Measurements from ENCODE around the gene TMEM156. TPM values are rescaled to one million over a fixed set of nuclear protein-coding genes. Genes with fewer than 3 reads are reported as not detected.
"Not testable (repeated sequence)": the region's sequence is repeated elsewhere in the genome, so short reads cannot be mapped to it uniquely, and the experiment has no call there.

The TMEM156 gene
- total and polyA plus RNA-seq, 5 donors, result 0.12 to 0.14 TPM; not detected in 3

DNA sequence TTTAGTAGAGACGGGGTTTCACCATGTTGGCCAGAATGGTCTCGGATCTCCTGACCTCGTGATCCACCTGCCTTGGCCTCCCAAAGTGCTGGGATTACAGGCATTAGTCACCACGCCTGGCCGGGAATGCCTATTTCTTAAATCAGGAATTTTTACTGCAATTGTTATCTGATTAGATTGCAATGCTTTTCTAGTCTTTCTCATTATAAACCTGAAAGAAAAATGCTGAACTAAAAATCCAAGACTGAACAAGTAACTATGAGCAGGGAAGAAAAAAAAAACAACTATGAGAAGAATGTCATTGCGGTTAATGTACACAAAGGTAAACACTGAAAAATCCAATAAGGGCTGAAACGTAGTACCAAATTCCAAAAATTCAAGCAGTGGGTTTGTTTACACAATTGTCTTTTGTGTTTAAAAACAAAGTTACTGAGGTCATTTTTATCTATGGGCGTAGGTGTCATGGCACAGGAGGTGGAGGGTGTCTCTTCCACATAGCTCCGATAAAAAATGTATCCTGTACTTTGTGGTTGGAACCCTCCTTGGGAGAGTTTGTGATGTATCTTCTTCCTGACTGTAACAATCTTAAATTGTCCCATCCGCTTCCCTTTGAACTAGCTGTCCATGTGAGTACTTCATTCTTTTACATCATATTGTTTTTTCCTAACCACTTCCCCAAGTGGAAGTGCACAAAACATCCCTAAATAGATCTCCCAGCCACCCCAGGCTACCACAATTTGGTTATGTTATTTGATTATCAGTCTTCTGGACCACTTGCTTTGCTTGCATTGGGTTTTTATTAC is 11.1 kb upstream of the TMEM156 start:
- 63% methylated on average over 10 of the region's 10 CpGs for WGBS
- peak in 1 of 2 donors; percentile 34 for ATAC-seq
- Histone ChIP-seq H3K9me3 (ENCODE audit: control insufficient read depth, low read length) (no peaks in the 10 kb centered on the region), H3K27ac (ENCODE audit: low read length) (peak overlapping the region; percentile 62), H3K27me3 (ENCODE audit: control insufficient read depth, insufficient read depth) (no peaks in the 10 kb centered on the region), H3K4me1 (ENCODE audit: control insufficient read depth, insufficient read depth, low read length) (no peaks in the 10 kb centered on the region), H3K4me3 (ENCODE audit: low read length) (peak overlapping the region; percentile 22)
- DNase-seq, result no peak
- intact Hi-C loops (cut with DNase I), result no loop called here

DNA sequence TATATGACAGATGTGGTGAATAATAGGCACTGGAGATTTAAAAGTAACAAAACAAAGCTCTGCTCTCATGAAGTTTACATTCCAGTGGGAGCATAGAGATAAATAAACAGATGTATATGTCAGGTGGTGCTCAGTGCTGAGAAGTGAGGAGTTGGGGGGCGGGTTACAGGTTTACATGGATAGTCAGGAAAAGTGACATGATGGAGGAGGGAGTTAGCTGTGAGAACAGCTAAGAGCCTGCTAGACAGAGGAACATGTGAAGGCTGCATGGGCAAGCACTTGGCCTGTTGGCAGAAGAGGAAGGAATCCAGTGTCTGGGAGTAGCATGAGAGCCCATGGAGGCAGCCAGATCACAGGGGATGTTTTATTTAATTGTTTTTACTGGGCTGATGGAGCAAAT is 10.2 kb upstream of the TMEM156 start:
- intact Hi-C loops (cut with DNase I), result no loop called here
- H3K27ac ChIP-seq (ENCODE audit: low read length), result peak overlapping the region; percentile 6
- no peaks in the 10 kb centered on the region for H3K27me3 ChIP-seq (ENCODE audit: control insufficient read depth, insufficient read depth)
- DNase-seq, result no peak
- no peaks in the 10 kb centered on the region for H3K9me3 ChIP-seq (ENCODE audit: control insufficient read depth, low read length)
- no peak overlapping the region for H3K4me3 ChIP-seq (ENCODE audit: low read length)
- no peaks in the 10 kb centered on the region for H3K4me1 ChIP-seq (ENCODE audit: control insufficient read depth, insufficient read depth, low read length)
- WGBS, result 92% methylated on average over 1 of the region's 1 CpG
- no peak for ATAC-seq

DNA sequence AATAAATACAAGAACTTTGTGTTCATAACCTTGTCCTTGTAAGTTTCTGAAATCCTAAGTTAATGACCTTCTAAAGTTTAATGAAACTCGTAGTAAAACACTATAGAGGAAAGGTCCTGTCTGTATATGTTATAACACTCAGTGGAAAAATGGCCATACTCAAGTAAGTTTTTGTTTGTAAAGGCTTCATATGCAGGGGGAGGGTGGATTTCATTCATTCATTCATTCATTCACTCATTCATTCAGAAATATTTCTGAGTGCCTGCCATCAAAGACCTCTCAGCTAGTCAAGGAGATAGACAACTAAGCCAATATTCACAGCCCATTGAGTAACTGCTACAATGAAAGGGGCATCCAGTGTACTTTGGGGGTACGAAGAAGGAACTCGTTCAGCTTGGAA is 6.9 kb upstream of the TMEM156 start:
- Histone ChIP-seq H3K9me3 (ENCODE audit: control insufficient read depth, low read length) (no peaks in the 10 kb centered on the region), H3K4me3 (ENCODE audit: low read length) (no peak overlapping the region), H3K4me1 (ENCODE audit: control insufficient read depth, insufficient read depth, low read length) (no peaks in the 10 kb centered on the region), H3K27me3 (ENCODE audit: control insufficient read depth, insufficient read depth) (no peaks in the 10 kb centered on the region), H3K27ac (ENCODE audit: low read length) (no peak overlapping the region)
- intact Hi-C loops (cut with DNase I), result no loop called here
- no peak for ATAC-seq
- no peak for DNase-seq
- WGBS, result 94% methylated on average over 3 of the region's 3 CpGs

DNA sequence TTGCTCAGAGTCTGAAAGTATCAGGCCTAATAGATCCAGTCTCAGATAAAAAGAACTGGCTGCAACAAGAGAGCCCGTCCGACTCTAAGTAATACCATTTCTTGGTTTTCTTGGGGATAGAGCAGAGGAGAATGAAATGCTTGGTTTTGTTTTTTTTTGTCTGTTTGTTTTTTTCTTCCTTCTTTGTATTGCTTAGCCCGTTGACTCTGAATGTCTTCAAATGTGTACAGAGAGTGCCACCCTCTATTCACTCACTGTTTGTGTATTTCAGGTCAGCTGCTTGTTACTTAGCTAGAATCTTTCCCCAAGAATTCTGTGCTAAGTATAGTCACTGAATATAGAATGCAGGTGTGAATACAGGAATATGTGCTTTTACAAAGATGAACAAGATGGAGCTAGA is 5.7 kb upstream of the TMEM156 start:
- Histone ChIP-seq H3K27me3 (ENCODE audit: control insufficient read depth, insufficient read depth) (no peaks in the 10 kb centered on the region), H3K4me3 (ENCODE audit: low read length) (no peak overlapping the region), H3K9me3 (ENCODE audit: control insufficient read depth, low read length) (no peaks in the 10 kb centered on the region), H3K27ac (ENCODE audit: low read length) (no peak overlapping the region), H3K4me1 (ENCODE audit: control insufficient read depth, insufficient read depth, low read length) (no peaks in the 10 kb centered on the region)
- intact Hi-C loops (cut with DNase I), result no loop called here
- DNase-seq (no peak), ATAC-seq (no peak)
- WGBS, result 73% methylated on average over 3 of the region's 3 CpGs

DNA sequence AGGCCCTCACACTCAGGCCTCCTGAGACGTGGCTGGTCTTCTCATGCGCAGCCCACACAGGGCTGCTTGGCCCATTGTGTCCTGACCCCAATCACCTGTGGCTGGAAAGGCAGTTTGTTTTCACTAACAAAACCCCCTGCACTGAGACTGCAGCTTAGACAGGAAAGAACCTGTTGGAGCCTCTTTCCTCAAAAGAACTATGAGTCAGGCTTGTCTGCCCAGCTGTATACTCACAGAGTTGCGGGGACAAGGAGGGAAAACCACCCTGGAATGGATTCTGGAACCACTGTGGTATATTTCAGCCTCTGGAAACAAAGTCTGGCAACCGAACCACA is 5.2 kb upstream of the TMEM156 start:
- Histone ChIP-seq H3K27me3 (ENCODE audit: control insufficient read depth, insufficient read depth) (no peaks in the 10 kb centered on the region), H3K27ac (ENCODE audit: low read length) (no peak overlapping the region), H3K4me1 (ENCODE audit: control insufficient read depth, insufficient read depth, low read length) (no peaks in the 10 kb centered on the region), H3K4me3 (ENCODE audit: low read length) (no peak overlapping the region), H3K9me3 (ENCODE audit: control insufficient read depth, low read length) (no peaks in the 10 kb centered on the region)
- intact Hi-C loops (cut with DNase I), result no loop called here
- ATAC-seq (no peak), DNase-seq (no peak)
- 82% methylated on average over 4 of the region's 4 CpGs for WGBS

DNA sequence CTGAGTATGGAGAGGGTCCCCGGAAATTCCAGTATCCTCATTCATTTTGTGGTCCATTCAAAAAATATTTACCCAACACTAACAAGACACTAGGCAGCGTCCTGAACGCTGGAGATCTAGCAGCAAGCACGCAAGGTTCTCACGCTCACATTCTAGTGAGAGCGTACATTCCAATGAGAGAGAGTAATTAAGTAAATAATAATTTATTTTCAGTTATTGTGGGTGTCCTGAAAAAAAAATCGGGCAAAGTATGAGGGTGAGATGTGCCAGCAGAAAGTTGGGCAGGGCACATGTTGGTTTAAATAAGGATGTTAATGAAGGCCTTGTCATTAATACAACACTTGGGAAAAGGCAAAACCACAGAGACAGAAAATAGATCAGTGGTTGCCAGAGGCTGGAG is 4.0 kb upstream of the TMEM156 start:
- WGBS, result 88% methylated on average over 7 of the region's 7 CpGs
- intact Hi-C loops (cut with DNase I), result no loop called here
- no peaks in the 10 kb centered on the region for H3K4me1 ChIP-seq (ENCODE audit: control insufficient read depth, insufficient read depth, low read length)
- no peak overlapping the region for H3K4me3 ChIP-seq (ENCODE audit: low read length)
- no peak for ATAC-seq
- H3K9me3 ChIP-seq (ENCODE audit: control insufficient read depth, low read length), result no peaks in the 10 kb centered on the region
- no peak for DNase-seq
- H3K27me3 ChIP-seq (ENCODE audit: control insufficient read depth, insufficient read depth), result no peaks in the 10 kb centered on the region
- H3K27ac ChIP-seq (ENCODE audit: low read length), result no peak overlapping the region

DNA sequence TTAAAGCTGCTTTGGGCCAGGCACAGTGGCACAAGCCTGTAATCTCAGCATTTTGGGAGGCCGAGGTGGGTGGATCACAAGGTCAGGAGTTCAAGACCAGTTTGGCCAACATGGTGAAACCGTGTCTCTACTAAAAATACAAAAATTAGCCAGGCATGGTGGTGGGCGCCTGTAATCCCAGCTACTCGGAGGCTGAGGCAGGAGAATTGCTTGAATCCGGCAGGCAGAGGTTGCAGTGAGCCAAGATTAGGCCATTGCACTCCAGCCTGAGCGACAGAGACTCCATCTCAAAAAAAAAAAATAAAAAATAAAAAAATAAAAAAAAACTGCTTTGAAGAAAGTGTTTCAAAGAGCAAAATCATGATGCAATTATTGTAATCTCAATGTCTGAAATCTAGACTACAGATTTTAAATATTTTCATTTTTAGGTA is 604 bp downstream of the TMEM156 start:
- H3K4me3 ChIP-seq (ENCODE audit: low read length); H3K9me3 ChIP-seq (ENCODE audit: control insufficient read depth, low read length); DNase-seq; H3K27ac ChIP-seq (ENCODE audit: low read length); H3K4me1 ChIP-seq (ENCODE audit: control insufficient read depth, insufficient read depth, low read length); H3K27me3 ChIP-seq (ENCODE audit: control insufficient read depth, insufficient read depth); intact Hi-C loops (cut with DNase I); ATAC-seq: not testable (repeated sequence)
- WGBS, result 74% methylated on average over 6 of the region's 6 CpGs

DNA sequence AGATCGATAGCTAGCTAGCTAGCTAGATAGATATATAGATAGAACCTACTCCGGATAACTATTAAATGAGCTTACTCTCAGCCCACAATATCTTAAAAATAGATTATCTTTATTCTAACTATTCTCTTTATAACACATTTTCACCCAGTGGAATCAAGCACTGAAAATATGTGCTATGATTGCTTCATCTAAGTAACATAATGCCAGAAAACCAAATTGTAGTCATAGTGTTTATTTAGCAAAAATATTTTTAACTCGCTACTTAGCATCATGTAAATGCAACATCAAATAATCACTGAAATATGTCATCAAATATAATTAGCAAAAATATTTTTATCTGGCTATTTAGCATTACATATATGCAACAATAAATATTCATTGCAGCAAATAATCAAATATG is 1.5 kb downstream of the TMEM156 start:
- no peak for DNase-seq
- H3K9me3 ChIP-seq (ENCODE audit: control insufficient read depth, low read length), result no peaks in the 10 kb centered on the region
- WGBS, result 70% methylated on average over 3 of the region's 3 CpGs
- H3K4me1 ChIP-seq (ENCODE audit: control insufficient read depth, insufficient read depth, low read length), result no peaks in the 10 kb centered on the region
- H3K27me3 ChIP-seq (ENCODE audit: control insufficient read depth, insufficient read depth), result no peaks in the 10 kb centered on the region
- H3K4me3 ChIP-seq (ENCODE audit: low read length), result no peak overlapping the region
- no peak for ATAC-seq
- H3K27ac ChIP-seq (ENCODE audit: low read length), result no peak overlapping the region
- intact Hi-C loops (cut with DNase I), result no loop called here

DNA sequence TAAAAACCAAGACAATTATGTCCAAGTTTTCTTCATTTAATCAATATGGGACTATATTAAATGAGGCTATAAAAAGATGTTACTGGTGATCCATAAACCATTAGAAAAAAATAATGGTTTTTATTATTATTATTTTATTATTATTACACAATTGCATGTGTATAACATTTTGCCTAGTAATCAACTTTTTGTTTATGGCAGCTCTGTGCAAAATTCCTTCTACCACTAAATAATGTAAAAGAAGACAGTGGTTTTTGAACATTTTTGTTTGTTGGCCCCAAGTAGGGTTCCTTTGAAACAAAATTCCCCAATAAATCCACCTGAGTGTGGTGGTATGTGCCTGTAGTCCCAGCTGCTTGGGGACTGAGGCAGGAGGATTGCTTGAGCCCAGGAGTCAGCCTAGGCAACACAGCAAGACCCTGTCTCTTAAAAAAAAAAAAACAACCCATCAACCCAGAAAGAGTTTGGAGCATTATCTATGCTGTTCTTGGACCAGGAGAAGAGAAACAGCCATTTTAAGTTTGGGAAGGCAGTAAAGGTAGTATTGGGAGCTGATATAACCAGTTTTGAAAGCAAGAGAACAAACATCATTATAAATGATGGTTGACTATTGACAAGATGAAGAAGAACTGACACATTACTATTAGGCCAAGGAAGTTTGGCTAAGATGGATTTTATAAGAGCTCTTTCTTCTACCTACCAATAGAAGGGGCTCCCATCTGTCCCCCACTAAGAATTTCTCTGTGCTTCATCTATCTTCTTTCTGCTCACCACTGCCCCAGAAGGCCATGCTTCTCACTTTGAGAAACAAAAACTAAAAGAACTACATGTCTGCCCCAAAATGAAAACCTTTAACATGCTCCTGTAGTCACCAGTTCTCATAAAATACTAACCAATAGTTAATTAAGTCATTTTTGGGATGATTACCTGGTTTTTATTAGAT is 2.2 kb downstream of the TMEM156 start:
- H3K27ac ChIP-seq (ENCODE audit: low read length), result no peak overlapping the region
- intact Hi-C loops (cut with DNase I), result no loop called here
- H3K27me3 ChIP-seq (ENCODE audit: control insufficient read depth, insufficient read depth), result no peaks in the 10 kb centered on the region
- H3K4me3 ChIP-seq (ENCODE audit: low read length), result no peak overlapping the region
- no peak for ATAC-seq
- H3K9me3 ChIP-seq (ENCODE audit: control insufficient read depth, low read length), result no peaks in the 10 kb centered on the region
- no peak for DNase-seq
- no peaks in the 10 kb centered on the region for H3K4me1 ChIP-seq (ENCODE audit: control insufficient read depth, insufficient read depth, low read length)

DNA sequence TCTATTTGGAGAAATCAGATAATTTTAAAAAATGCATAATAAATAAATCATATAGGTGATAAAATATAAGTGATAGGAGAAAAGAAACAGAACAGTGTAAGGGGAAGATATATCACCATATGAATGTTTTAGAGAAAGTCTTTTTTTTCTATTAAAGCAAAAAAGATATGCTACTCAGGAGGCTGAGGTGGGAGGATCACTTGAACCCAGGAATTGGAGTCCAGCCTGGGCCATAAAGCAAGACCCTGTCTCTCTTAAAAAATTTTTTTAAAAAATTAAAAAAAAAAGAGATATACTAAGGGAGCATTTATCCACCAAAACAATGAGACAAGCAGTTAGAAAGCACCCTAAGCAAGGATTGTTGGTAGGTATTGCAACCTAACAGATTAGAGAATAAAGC is 6.1 kb downstream of the TMEM156 start:
- ATAC-seq, result no peak
- intact Hi-C loops (cut with DNase I), result no loop called here

DNA sequence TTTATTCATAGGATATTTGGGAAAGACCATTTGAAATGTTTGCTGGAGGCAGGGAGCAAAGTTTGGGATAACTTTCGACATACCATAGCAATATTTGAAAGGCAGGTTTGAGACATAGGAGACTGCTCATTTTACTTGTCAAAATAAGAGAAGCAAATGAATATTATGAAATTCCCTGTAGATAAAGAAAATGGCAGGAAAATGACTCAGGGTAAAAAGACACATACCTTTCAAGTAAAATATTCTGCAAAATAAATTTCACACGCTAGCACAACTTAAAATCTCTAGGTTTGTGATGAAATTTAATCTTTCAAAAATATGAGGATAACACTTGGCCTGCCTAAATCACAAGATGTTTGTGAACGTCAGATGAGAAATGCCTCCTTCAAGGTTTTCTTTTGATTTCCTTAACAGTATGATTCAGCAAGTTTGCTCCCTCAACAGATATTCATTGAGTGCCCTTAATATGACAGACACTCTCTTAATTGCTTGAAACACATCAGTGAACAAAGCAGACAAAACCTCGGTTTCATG is 6.6 kb downstream of the TMEM156 start:
- H3K4me1 ChIP-seq (ENCODE audit: control insufficient read depth, insufficient read depth, low read length), result no peaks in the 10 kb centered on the region

More for the DNA sequence above, 6.1 kb downstream of the TMEM156 start:
- H3K9me3 ChIP-seq (ENCODE audit: control insufficient read depth, low read length), result no peaks in the 10 kb centered on the region
- DNase-seq, result no peak
- no peak overlapping the region for H3K4me3 ChIP-seq (ENCODE audit: low read length)
- H3K27me3 ChIP-seq (ENCODE audit: control insufficient read depth, insufficient read depth), result no peaks in the 10 kb centered on the region
- no peaks in the 10 kb centered on the region for H3K4me1 ChIP-seq (ENCODE audit: control insufficient read depth, insufficient read depth, low read length)
- no peak overlapping the region for H3K27ac ChIP-seq (ENCODE audit: low read length)

More for the DNA sequence above, 6.6 kb downstream of the TMEM156 start:
- intact Hi-C loops (cut with DNase I), result no loop called here
- Histone ChIP-seq H3K27me3 (ENCODE audit: control insufficient read depth, insufficient read depth) (no peaks in the 10 kb centered on the region), H3K4me3 (ENCODE audit: low read length) (no peak overlapping the region), H3K9me3 (ENCODE audit: control insufficient read depth, low read length) (no peaks in the 10 kb centered on the region), H3K27ac (ENCODE audit: low read length) (no peak overlapping the region)
- WGBS, result 67% methylated on average over 4 of the region's 4 CpGs
- DNase-seq, result no peak
- ATAC-seq, result no peak

All from right cardiac atrium (tissue), 5 donors.